Coronary artery (tissue), 2 donors: ENCODE measurements around the gene BEAN1.
"Not testable (repeated sequence)": the region's sequence is repeated elsewhere in the genome, so short reads cannot be mapped to it uniquely, and the experiment has no call there.

Experiments used
- DNase-seq: peaks from one replicate; pipeline ENCODE4 v3.0.0-alpha.2; 2017; ENCODE audit warnings: low spot score
- H3K27ac ChIP-seq, 2 donors: fragments of 200-600 bp; sonication (generic); one replicate each; pipeline ENCODE4 v1.5.1; 2016 to 2019
- H3K4me3 ChIP-seq: fragments of 200-600 bp; sonication (generic); 2 replicates; pipeline ENCODE4 v1.5.1; 2016; ENCODE audit warnings: mild to moderate bottlenecking, moderate library complexity
- CTCF ChIP-seq: fragments of 200-600 bp; sonication (generic); IDR thresholded peaks from one replicate; pipeline ENCODE4 v1.5.1; 2019; ENCODE audit warnings: antibody characterized with exemption

Gene BEAN1

GRCh38 chr16:66509576-66509975 lies 82.5 kb downstream of the BEAN1 start:
- DNase-seq, result peak; percentile 68

GRCh38 chr16:66510298-66510697 lies 83.2 kb downstream of the BEAN1 start:
- no peak overlapping the region for H3K4me3 ChIP-seq
- TF ChIP-seq CTCF, result no peak
- peak; percentile 71 for DNase-seq
- peak overlapping the region; percentile 68 to 92 for H3K27ac ChIP-seq

More at GRCh38 chr16:66509576-66509975, 82.5 kb downstream of the BEAN1 start:
- no peak overlapping the region for H3K4me3 ChIP-seq
- peak overlapping the region in 1 of 2 donors; percentile 8 for H3K27ac ChIP-seq
- no peak for TF ChIP-seq CTCF

GRCh38 chr16:66510711-66511601 lies 83.9 kb downstream of the BEAN1 start:
- peak; percentile 81 for DNase-seq
- no peak for TF ChIP-seq CTCF
- peak overlapping the region; percentile 68 to 92 for H3K27ac ChIP-seq
- H3K4me3 ChIP-seq, result peak overlapping the region; percentile 31

- TF ChIP-seq CTCF, result no peak
- peak; percentile 76 for DNase-seq
- peak overlapping the region; percentile 68 to 92 for H3K27ac ChIP-seq
These were observed 84.6 kb downstream of the BEAN1 start for GRCh38 chr16:66511602-66512271.

GRCh38 chr16:66512272-66513110 lies 85.4 kb downstream of the BEAN1 start:
- H3K4me3 ChIP-seq, result peak overlapping the region; percentile 31
- peak overlapping the region; percentile 68 to 92 for H3K27ac ChIP-seq
- DNase-seq, result peak; percentile 68
- no peak for TF ChIP-seq CTCF

More at GRCh38 chr16:66511602-66512271, 84.6 kb downstream of the BEAN1 start:
- H3K4me3 ChIP-seq, result peak overlapping the region; percentile 31

GRCh38 chr16:66513111-66513723 lies 86.1 kb downstream of the BEAN1 start:
- H3K4me3 ChIP-seq, result no peak overlapping the region
- DNase-seq, result peak; percentile 65

GRCh38 chr16:66514391-66514790 lies 87.3 kb downstream of the BEAN1 start:
- DNase-seq, H3K4me3 ChIP-seq: not testable (repeated sequence)
- H3K27ac ChIP-seq, result peak overlapping the region in 1 of 2 donors; percentile 92

More at GRCh38 chr16:66513111-66513723, 86.1 kb downstream of the BEAN1 start:
- H3K27ac ChIP-seq, result peak overlapping the region; percentile 68 to 92
- no peak for TF ChIP-seq CTCF

GRCh38 chr16:66514980-66515595 lies 88.0 kb downstream of the BEAN1 start:
- DNase-seq, result peak; percentile 69

More at GRCh38 chr16:66514980-66515595, 88.0 kb downstream of the BEAN1 start:
- H3K4me3 ChIP-seq, result not testable (repeated sequence)
- H3K27ac ChIP-seq, result peak overlapping the region; percentile 92 to 99
